GM12878 (cell line): ENCODE measurements around the gene PAIP1. TPM values are rescaled to one million over a fixed set of nuclear protein-coding genes. Genes with fewer than 3 reads are reported as not detected.

Source experiments
- BACH1 ChIP-seq: fragments of 450-650 bp; IDR thresholded peaks from 2 replicates; pipeline ENCODE4 v1.6.1; 2017; ENCODE audit warnings: mild to moderate bottlenecking, borderline replicate concordance
- BHLHE40 ChIP-seq, 2 experiments: fragments of 450-650 bp in 1 of 2; IDR thresholded peaks; 2 replicates each; pipeline ENCODE4 v1.6.1; 2011 to 2017; ENCODE audit warnings: low read depth in 2 of 2, borderline replicate concordance in 1 of 2, improper control_type of control experiment in 1 of 2, low read length in 1 of 2, mild to moderate bottlenecking in 1 of 2
- CBX5 ChIP-seq: sonication (generic); IDR thresholded peaks from 2 replicates; pipeline ENCODE4 v1.6.1; 2016; ENCODE audit warnings: low read depth, moderate library complexity, mild to moderate bottlenecking, inconsistent platforms
- GATAD2B ChIP-seq: fragments of 450-650 bp; conservative IDR thresholded peaks from 2 replicates; pipeline ENCODE4 v1.6.1; 2017; ENCODE audit warnings: low read depth, mild to moderate bottlenecking, moderate library complexity
- MAX ChIP-seq: IDR thresholded peaks from 2 replicates; pipeline ENCODE4 v1.6.1; 2012; ENCODE audit warnings: low read depth, low read length, improper control_type of control experiment
- MEF2B ChIP-seq: fragments of 450-650 bp; IDR thresholded peaks from 2 replicates; pipeline ENCODE4 v1.6.1; 2018; ENCODE audit warnings: mild to moderate bottlenecking, moderate library complexity; ENCODE audit not compliant: partially characterized antibody, poor library complexity, severe bottlenecking
- MXI1 ChIP-seq: fragments of 150-350 bp; IDR thresholded peaks from 2 replicates; pipeline ENCODE4 v1.6.1; 2011; ENCODE audit warnings: low read depth, mild to moderate bottlenecking, inconsistent platforms, low read length, improper control_type of control experiment
- PBX3 ChIP-seq: IDR thresholded peaks from 2 replicates; pipeline ENCODE4 v1.6.1; 2011; ENCODE audit warnings: mild to moderate bottlenecking, low read depth, low read length, moderate library complexity; ENCODE audit not compliant: insufficient replicate concordance
- POLR2AphosphoS5 ChIP-seq: IDR thresholded peaks from 2 replicates; pipeline ENCODE4 v1.6.1; 2011; ENCODE audit warnings: mild to moderate bottlenecking, low read length, inconsistent platforms
- RAD51 ChIP-seq: fragments of 450-650 bp; IDR thresholded peaks from 2 replicates; pipeline ENCODE4 v1.6.1; 2016; ENCODE audit warnings: moderate library complexity, mild to moderate bottlenecking, inconsistent platforms
- SMARCA5 ChIP-seq: fragments of 450-650 bp; IDR thresholded peaks from 2 replicates; pipeline ENCODE4 v1.6.1; 2017; ENCODE audit warnings: mild to moderate bottlenecking
- SMC3 ChIP-seq: IDR thresholded peaks from 2 replicates; pipeline ENCODE4 v1.6.1; 2011; ENCODE audit warnings: low read length, improper control_type of control experiment, borderline replicate concordance
- USF1 ChIP-seq: IDR thresholded peaks from 2 replicates; pipeline ENCODE4 v1.6.1; 2011; ENCODE audit warnings: borderline replicate concordance, low read depth, mild to moderate bottlenecking, moderate library complexity, mixed read lengths, low read length; ENCODE audit not compliant: insufficient read depth; ENCODE audit errors: extremely low read length
- ZNF384 ChIP-seq: IDR thresholded peaks from 2 replicates; pipeline ENCODE4 v1.6.1; 2012; ENCODE audit warnings: low read depth, mild to moderate bottlenecking, low read length, improper control_type of control experiment, borderline replicate concordance
- ZNF622 ChIP-seq: fragments of 450-650 bp; IDR thresholded peaks from 2 replicates; pipeline ENCODE4 v1.6.1; 2017; ENCODE audit warnings: mild to moderate bottlenecking, inconsistent platforms
- ZNF687 ChIP-seq: fragments of 450-650 bp; IDR thresholded peaks from 2 replicates; pipeline ENCODE4 v1.6.1; 2017; ENCODE audit warnings: mild to moderate bottlenecking, moderate library complexity
- polyA plus RNA-seq, 11 experiments: library from polyadenylated mRNA; depleted of rRNA in 4 of 11; unstranded in 6 of 11; stranded (reverse) in 5 of 11; fragments of >200 nt; fragmentation: Nextera tagmentation in 4 of 11; fragmentation: Illumina TruSeq in 1 of 11; extraction: Ambion mirVana in 4 of 11; extraction: Trizol in 1 of 11; gene quantifications; 1 replicate in 1 of 11; 2 replicates in 10 of 11; pipeline versions ENCODE4 v1.2.1 to v1.2.3, GENCODE V29; 2011 to 2016; ENCODE audit warnings: inconsistent platforms in 2 of 11, missing spikeins in 2 of 11, low read depth in 1 of 11
- total RNA-seq, 4 experiments: library from RNA; depleted of rRNA in 3 of 4; stranded (reverse); fragments of >200 nt in 3 of 4; fragmentation: Illumina TruSeq in 1 of 4; extraction: Trizol in 1 of 4; gene quantifications; 2 replicates each; pipeline versions ENCODE4 v1.2.1 to v1.2.3, GENCODE V29; 2013 to 2021
- TF ChIP-seq, protein P1 (sequence below): IDR thresholded peaks from 2 replicates; pipeline ENCODE4 v1.6.1; 2011; ENCODE audit warnings: low read depth, mild to moderate bottlenecking, low read length, moderate library complexity, borderline replicate concordance; ENCODE audit errors: extremely low read depth
- TF ChIP-seq, protein P2 (sequence below): fragments of 450-650 bp; conservative IDR thresholded peaks from 2 replicates; pipeline ENCODE4 v1.6.1; 2017; ENCODE audit warnings: mild to moderate bottlenecking, moderate library complexity

Gene PAIP1
- total and polyA plus RNA-seq, 10 of the 15 experiments (the other 5 are each of a cell fraction or from before 2014, with no cell fraction given) = 37.4 to 90.9 (median 57.0) TPM

DNA sequence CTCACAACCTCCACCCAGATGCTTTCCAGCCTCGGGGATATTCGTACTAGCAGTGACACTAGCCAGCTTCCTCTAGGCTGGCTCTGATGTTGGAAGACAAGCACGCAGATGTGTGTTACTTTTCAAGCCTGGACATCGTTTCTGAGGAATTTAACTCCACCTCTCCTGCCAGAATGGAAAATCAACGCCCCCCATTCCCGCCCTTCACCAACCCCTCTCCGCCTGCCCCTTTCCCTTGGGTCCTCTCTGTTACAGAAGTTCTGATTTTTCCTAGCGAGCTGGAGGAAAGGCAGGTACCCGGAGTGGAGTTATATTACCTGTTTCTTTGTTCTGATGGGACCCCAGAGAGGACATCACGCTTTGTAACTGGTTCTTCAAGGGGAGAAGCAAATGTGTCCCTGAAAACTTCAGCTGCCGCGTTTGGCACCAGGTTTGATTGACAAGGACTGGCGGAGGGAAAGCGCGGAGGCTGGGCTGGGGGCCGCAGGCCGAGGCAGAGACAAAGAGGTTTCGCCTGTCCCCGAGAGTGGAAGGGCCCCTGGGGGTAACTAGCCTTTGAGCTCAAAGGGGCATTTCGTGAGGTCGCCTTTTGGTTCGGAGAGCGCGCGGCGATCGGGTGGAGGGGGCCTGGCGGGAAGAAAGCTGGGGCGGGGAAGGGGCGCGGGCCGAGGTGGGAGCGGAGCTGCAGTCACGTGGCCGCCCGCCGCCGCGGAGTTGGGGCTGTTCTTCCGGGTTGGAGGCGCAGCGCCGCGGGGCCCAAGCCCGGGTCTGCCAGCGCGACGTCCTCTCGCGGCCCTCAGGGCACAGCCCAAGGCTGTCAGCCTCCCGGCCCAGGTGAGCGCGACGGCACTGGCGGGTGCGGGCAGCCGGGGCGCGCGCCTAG, 45.8 kb upstream of the PAIP1 start, which contains the start of gene NNT (continued):
- TF ChIP-seq PBX3 = peak; percentile 87
- TF ChIP-seq BACH1 = 0 out of 2 replicates have a peak, but pooled peaks have one; percentile 55
- peak; percentile 83 for TF ChIP-seq ZNF687
- peak; percentile 90 for TF ChIP-seq USF1
- TF ChIP-seq MXI1 = peak; percentile 76
- peak; percentile 77 for TF ChIP-seq RAD51
- TF ChIP-seq SMC3 = no peak
- no peak for TF ChIP-seq ZNF384
- TF ChIP-seq SMARCA5 = peak; percentile 64; the same call in 1 of the 2 replicates
- no peak for TF ChIP-seq MEF2B
- no peak for TF ChIP-seq ZNF622
- TF ChIP-seq, protein P1, sequence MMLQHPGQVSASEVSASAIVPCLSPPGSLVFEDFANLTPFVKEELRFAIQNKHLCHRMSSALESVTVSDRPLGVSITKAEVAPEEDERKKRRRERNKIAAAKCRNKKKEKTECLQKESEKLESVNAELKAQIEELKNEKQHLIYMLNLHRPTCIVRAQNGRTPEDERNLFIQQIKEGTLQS = 0 out of 2 replicates have a peak, but pooled peaks have one; percentile 29
- 0 out of 2 replicates have a peak, but pooled peaks have one; percentile 15 for TF ChIP-seq CBX5
- peak; percentile 67 to 85 for TF ChIP-seq BHLHE40 (IDR thresholded peaks at IDR 0.05; ENCODE audit: borderline replicate concordance in 1 of 2, low read depth in 2 of 2, low read length in 1 of 2)
- TF ChIP-seq POLR2AphosphoS5 = peak; percentile 59; the same call in 1 of the 2 replicates
- TF ChIP-seq MAX = peak; percentile 84
- TF ChIP-seq, protein P2, sequence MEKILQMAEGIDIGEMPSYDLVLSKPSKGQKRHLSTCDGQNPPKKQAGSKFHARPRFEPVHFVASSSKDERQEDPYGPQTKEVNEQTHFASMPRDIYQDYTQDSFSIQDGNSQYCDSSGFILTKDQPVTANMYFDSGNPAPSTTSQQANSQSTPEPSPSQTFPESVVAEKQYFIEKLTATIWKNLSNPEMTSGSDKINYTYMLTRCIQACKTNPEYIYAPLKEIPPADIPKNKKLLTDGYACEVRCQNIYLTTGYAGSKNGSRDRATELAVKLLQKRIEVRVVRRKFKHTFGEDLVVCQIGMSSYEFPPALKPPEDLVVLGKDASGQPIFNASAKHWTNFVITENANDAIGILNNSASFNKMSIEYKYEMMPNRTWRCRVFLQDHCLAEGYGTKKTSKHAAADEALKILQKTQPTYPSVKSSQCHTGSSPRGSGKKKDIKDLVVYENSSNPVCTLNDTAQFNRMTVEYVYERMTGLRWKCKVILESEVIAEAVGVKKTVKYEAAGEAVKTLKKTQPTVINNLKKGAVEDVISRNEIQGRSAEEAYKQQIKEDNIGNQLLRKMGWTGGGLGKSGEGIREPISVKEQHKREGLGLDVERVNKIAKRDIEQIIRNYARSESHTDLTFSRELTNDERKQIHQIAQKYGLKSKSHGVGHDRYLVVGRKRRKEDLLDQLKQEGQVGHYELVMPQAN = peak; percentile 93
- TF ChIP-seq GATAD2B = peak; percentile 90; the same call in 1 of the 2 replicates
